Neutrophil (primary cell): ENCODE data around the gene CYP1A2.

ENCODE experiments used
- H3K27ac ChIP-seq: fragments of 200-600 bp; sonication (generic); 2 replicates; pipeline ENCODE4 v1.5.1; 2016; ENCODE audit warnings: mild to moderate bottlenecking, moderate library complexity
- H3K27me3 ChIP-seq: fragments of 200-600 bp; sonication (generic); 2 replicates; pipeline ENCODE4 v1.6.0; 2016; ENCODE audit warnings: mild to moderate bottlenecking
- H3K36me3 ChIP-seq: fragments of 200-600 bp; sonication (generic); 2 replicates; pipeline ENCODE4 v1.5.1; 2017
- H3K4me1 ChIP-seq, 2 experiments: fragments of 200-600 bp in 1 of 2; sonication (generic) in 1 of 2; 1 replicate in 1 of 2; 2 replicates in 1 of 2; pipeline versions ENCODE4 v1.5.1 to v1.6.1; 2013 to 2016; ENCODE audit warnings: low read depth in 1 of 2, low read length in 1 of 2, mild to moderate bottlenecking in 1 of 2, moderate library complexity in 1 of 2; ENCODE audit not compliant: control insufficient read depth in 1 of 2, insufficient read depth in 1 of 2
- H3K4me3 ChIP-seq, 2 experiments: fragments of 200-600 bp in 1 of 2; sonication (generic) in 1 of 2; 1 replicate in 1 of 2; 2 replicates in 1 of 2; pipeline ENCODE4 v1.5.1; 2013 to 2016; ENCODE audit warnings: low read depth in 1 of 2, low read length in 1 of 2, mild to moderate bottlenecking in 1 of 2, moderate library complexity in 1 of 2
- H3K9me3 ChIP-seq: fragments of 200-600 bp; sonication (generic); 2 replicates; pipeline ENCODE4 v1.5.1; 2016
- CTCF ChIP-seq: fragments of 200-600 bp; sonication (generic); IDR thresholded peaks from 2 replicates; pipeline ENCODE4 v1.5.1; 2016; ENCODE audit warnings: antibody characterized with exemption

CYP1A2 gene

GRCh38 chr15:74778599-74778970 lies 29.9 kb downstream of the CYP1A2 start:
- H3K27ac ChIP-seq = peak overlapping the region; percentile 100
- H3K27me3 ChIP-seq = no peaks in the 10 kb centered on the region
- peaks cover 74 to 90% of the 10 kb centered on the region in 2 experiments for H3K4me1 ChIP-seq
- no peak for TF ChIP-seq CTCF
- H3K4me3 ChIP-seq = no peak overlapping the region
- H3K36me3 ChIP-seq = no peaks in the 10 kb centered on the region
- no peaks in the 10 kb centered on the region for H3K9me3 ChIP-seq

GRCh38 chr15:74779162-74779648 lies 30.6 kb downstream of the CYP1A2 start:
- H3K4me1 ChIP-seq = peaks cover 78 to 90% of the 10 kb centered on the region in 2 experiments
- TF ChIP-seq CTCF = no peak
- peak overlapping the region; percentile 100 for H3K27ac ChIP-seq

GRCh38 chr15:74780523-74781430 lies 32.1 kb downstream of the CYP1A2 start:
- H3K4me1 ChIP-seq = peaks cover 81 to 92% of the 10 kb centered on the region in 2 experiments
- no peaks in the 10 kb centered on the region for H3K27me3 ChIP-seq
- peak overlapping the region; percentile 75 to 99 for H3K4me3 ChIP-seq
- peak overlapping the region; percentile 100 for H3K27ac ChIP-seq
- TF ChIP-seq CTCF = no peak
- peaks cover 12% of the 10 kb centered on the region for H3K36me3 ChIP-seq
- no peaks in the 10 kb centered on the region for H3K9me3 ChIP-seq

More at GRCh38 chr15:74779162-74779648, 30.6 kb downstream of the CYP1A2 start:
- H3K9me3 ChIP-seq = no peaks in the 10 kb centered on the region
- peak overlapping the region in 1 of 2 experiments; percentile 75 for H3K4me3 ChIP-seq
- no peaks in the 10 kb centered on the region for H3K36me3 ChIP-seq
- no peaks in the 10 kb centered on the region for H3K27me3 ChIP-seq

GRCh38 chr15:74781431-74782258 lies 33.0 kb downstream of the CYP1A2 start, which contains the start of gene CSK:
CSK (plus strand) TSS chr15:74782080; CDS start chr15:74798298, 16,218 bp downstream.
- peak within 1 kb of the TSS; percentile 100 for H3K27ac ChIP-seq
- H3K36me3 ChIP-seq = peaks cover 12% of the 10 kb centered on the region
- no peaks in the 10 kb centered on the region for H3K9me3 ChIP-seq
- no peaks in the 10 kb centered on the region for H3K27me3 ChIP-seq
- TF ChIP-seq CTCF = peak; percentile 83
- H3K4me1 ChIP-seq = peaks cover 81 to 92% of the 10 kb centered on the region in 2 experiments
- H3K4me3 ChIP-seq = peak within 1 kb of the TSS; percentile 95 to 99

- Histone ChIP-seq H3K4me1 (peaks cover 81 to 92% of the 10 kb centered on the region in 2 experiments), H3K27me3 (no peaks in the 10 kb centered on the region), H3K27ac (peak overlapping the region; percentile 100), H3K9me3 (no peaks in the 10 kb centered on the region), H3K36me3 (peaks cover 12% of the 10 kb centered on the region), H3K4me3 (peak overlapping the region; percentile 95 to 99)
- TF ChIP-seq CTCF = peak; percentile 53
Measured at GRCh38 chr15:74782259-74783071, 33.8 kb downstream of the CYP1A2 start.
